NCI-H524 (cell line): Measurements from ENCODE around the gene PPP2R2C.

Experiments used
- DNase-seq, 2 experiments: peaks; one replicate each; lab custom pipeline; 2025; lab: John Stamatoyannopoulos, UW

Gene PPP2R2C

DNA sequence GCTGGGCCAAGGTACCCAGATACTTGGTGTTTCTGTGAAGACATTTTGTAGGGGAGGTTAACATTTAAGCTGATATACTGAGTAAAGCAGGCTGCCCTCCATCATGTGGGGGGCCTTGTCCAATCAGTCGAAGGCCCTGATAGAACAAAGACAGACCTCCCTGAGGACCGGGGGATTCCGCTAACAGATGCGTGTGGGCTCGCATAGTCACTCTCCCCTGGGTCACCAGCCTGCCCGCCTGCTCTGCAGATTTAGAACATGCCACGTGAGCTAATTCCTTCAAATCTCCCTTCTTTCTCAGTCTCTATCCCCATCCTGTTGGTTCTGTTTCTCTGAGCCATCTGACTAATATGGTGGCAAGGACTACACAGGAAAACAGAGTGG lies 142.0 kb downstream of the PPP2R2C start:
- DNase-seq = no peak

DNA sequence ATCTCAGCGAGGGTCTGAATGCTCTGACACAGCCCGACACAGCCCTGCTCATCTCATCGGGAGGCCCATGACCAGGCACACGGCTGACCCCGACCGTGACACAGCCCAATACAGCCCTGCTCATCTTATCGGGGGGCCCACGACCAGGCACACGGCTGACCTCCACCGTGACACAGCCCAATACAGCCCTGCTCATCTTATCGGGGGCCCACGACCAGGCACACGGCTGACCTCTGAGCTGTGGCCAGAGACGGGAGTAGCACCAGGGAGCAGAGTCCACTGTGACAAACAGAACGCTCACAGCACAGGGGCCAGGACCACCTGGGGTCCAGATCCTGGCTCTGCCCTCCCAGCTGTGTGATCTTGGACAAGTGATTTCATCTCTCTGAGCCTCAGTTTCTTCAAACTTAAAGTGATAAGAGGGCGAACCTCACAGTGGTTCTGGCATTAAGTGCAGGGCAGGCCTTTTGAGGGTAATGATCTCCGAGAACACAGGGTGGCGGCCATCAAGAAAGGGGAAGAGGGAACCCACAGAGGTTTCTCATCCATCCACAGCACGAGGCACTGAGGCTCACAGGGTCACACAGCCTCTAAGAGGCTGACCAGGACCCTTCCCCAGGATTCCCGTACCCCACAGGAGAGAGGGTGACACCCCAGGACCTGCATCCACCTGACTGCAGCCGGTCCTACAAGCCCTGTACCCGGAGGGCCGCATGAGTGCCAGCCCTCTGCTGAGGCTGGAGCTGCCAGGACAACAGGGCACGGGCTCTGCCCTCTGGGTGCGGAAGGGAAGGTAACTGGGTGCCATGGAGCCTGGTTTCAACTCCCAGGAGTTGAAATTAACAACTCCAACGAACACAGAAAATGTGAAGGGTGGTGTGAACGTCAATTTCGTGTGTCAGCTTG lies 142.7 kb downstream of the PPP2R2C start:
- no peak for DNase-seq

DNA sequence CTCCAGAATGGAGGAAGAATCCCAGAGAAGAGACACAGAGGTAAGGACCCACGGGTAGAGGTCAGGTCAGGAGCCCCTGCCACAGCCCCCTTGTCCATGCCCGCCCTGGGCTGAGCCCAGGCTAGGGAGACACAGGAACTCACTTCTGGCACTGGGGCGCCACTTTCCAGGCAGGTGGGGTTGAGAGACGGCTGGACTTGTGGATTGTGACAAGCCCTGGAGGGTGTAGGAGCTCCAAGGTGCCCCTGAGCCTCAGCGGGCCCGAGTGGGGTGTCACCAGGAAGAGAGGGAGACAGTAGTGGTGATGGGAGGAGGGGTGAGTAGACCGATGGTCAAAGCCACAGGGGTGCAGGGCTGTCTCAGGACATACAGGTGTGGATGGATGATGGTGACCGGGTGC lies 143.9 kb downstream of the PPP2R2C start:
- DNase-seq = no peak

DNA sequence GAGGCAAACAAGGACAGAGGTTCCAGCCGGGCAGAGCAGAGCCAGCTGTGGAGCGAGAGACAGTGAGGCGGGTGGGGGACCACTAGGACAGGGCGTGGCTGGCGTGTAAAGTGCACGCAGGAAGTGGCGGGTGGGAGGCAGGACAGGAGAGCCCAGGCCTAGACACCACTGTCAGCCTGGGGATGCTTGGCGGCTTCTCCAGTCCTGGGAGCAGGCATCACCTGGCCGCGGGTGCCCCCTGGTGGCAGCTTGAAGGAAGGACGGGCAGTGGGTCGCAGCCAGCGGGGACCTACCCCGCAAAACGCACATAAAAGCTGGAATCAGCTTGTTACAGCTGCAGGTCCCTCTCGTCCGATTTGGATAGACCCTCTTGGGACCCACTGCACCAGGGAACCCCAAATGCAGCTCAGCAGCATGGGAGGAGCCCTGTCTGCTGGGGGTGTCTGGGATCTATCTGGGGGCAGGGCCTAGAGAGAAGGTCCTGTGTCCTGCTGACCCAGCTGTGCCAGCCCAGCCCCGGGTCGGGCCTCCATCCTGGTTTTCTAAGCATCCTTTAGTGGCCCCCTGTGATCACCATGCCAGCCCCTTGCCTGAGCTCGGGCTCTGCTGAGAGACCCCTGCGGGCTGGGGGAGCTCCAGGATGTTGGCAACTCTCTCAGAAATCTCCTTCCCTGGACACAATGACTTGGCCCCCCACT lies 145.0 kb downstream of the PPP2R2C start:
- peak; percentile 33 to 65 for DNase-seq

DNA sequence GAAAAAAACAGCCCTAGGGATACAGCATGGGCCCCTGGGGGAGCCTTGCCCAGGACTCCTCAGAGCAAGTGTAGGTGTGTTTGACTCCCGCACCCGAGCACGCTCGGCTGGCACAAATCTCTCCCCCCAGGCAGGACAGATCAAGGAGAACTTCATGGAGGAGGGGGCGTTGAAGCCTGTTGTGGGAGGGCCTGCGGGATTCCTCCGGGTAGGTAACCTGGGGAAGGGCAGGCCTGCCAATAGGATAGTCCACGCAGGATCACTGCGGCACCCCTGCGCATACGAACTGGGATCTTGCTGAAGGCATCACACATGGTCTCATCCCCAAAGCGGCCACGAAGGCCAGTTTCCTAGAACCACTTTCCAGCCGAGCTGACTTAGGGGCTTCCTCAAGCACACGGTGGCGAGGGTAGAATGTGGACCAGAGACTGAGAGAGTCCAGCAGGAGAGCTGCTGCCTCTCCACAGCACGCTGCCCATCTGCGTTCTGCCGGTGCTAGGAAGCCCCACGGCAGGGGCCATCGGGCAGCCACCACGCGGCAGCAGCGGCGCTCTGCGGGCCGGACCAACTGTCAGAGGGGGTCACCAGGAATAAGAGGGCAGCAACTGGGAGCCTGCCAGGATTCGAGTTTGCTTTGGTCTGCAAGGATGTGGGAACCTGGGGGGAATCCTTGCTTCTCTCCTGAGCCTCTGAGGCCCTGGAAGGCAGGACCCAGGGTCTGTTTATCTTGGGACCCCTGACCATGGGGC lies 145.9 kb downstream of the PPP2R2C start:
- no peak for DNase-seq

DNA sequence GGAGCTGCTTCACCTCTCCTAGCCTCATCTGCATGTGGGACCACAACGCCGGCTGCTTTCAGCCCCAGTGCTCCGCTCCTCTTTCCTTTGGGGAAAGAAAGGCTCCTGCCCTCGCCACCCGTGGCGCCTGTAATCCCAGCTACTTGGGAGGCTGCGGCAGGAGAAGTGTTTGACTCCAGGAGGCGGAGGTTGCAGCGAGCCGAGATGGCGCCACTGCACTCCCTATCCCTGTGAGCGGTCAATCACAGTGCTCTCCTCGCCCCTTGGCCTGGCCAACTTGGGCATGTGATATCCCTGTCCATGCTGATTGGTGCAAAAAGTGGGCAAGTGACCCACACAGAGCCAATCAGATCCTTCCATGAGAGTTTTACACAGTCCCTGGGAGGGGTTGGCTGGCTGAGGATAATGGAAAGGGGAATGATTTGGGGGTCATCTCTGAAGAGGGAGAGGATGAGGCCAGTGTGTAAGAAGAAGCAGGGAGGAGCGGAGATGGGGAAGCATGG lies 146.6 kb downstream of the PPP2R2C start:
- DNase-seq = no peak

DNA sequence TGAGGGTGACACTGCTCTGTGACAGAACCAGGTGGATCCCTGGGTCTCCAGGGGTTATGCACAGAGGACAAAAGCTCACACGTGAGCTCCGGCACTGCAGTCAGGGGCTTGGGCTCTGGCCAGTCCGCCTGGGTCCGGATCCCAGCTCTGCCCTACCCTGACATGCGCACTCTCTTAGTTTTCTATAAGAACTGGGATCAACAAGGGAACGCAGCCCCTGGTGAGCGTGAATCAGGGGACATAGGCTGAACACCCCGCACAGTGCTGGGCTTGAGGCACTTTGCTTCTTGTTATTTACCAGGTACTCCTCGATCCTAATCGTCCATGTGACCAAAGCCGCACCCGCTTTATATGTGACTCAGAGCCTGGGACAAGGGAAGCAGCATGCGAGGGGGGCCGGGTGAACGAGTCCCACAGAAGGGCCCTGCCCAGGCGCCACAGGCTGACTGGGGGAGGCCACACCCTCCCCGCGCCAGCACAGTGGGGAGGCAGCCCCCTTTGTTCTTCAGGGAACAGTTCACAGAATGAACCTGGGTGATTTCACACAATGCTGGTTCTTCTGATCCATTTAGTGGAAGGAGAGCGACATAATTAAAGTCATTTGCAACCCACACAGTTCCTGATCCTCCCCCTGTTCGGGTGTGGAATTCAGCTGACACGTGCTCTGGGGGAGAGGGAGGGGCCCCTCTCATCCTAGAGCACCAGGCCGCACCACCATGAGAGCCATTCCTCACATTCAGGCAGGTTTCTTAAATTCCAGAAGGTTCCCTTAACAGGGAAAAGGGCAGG lies 147.2 kb downstream of the PPP2R2C start:
- DNase-seq = no peak

DNA sequence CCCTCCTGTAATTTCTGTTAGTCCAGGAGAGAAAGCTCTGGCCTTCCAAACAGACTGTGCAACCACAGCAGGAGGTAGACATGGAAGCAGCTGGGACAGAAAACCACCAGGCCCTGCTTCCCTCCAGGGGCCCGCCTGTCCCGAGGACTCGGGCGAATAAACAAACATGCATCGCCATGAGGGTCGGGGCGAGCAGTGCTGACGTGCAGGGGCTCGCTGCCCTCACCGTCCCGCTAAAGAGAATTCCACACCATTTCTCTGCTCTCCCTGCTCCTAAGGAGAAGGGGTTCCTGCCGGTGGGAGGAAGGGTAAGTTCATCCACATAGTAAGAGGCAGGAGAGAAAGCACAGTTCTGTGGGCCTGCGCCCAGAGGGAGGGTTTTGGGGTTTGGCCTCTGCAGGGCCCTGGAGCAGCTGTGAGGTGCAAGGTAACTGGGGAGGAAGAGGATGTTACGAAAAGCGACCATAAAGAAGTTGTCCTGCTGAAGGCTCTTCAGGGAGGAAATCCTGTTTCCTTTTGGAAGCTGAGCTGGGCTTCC lies 147.9 kb downstream of the PPP2R2C start:
- no peak for DNase-seq

DNA sequence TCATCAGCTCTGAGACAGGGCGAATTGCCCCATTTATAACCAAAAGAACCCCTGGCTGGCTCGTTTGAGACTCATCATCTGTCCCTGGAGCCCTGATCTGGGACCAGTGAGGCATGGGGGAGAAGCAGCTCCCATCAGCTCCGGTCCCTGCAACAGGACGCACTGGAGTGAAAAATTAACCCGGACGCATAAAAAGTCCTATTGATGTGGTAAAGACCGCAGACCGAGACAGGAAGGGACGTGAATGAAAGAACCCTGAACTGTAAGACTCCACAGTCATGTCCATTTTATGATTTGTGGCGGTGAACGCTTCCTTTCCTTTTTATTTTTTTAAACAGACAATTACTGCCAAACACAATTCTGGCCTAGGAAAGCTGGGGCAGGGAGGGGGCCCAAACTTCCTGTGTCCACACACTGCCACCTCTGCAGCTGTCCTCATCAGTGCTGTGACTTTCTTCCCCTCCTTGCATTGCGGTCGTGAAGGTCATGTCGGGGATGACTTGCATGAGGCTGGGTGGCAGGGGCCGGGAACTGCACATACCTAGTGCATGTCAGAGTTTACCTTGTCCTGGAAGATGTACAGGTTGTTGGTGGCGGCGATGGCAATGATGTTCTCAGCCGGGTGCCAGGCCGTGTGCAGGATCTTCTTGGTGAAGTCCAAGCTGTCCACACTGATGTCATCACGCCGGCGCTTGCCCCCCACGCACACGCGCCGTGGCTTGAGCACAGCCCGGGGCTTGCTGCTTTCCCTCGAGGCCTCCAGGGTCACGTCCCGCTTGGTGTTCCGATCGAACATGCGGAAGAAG lies 149.4 kb downstream of the PPP2R2C start:
- no peak for DNase-seq

DNA sequence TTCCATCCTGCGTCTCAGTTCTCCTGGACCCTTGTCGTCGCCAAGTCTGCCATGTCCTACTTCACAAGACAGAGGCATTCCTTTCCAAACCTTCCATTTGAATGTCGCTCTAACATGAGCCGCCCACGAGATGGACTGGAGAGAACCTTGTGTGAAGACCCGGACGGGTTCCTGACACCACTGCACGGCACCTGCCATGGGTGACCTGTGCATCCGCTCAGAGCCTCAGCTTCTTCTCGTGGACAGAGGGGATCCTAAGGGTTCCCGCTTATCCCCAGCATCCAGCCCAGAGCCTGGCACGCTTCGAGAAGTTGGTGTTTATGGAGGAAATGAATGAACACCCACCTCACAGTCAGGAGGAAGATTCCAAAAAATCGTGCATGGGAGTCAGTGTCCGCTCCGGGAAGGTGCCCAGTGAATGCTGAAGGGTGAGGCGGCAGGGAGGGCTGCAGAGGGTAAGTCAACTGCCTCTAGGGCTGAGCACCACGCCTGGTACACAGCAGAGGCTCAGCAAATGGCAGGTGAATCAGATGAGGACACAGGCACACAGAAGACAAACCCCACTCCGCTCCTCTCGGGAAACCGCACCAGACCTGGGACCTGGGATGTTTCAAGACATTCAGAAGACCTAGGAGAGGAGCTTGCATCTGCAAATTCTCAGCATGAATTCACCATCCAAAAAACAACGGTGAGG lies 150.2 kb downstream of the PPP2R2C start:
- no peak for DNase-seq

DNA sequence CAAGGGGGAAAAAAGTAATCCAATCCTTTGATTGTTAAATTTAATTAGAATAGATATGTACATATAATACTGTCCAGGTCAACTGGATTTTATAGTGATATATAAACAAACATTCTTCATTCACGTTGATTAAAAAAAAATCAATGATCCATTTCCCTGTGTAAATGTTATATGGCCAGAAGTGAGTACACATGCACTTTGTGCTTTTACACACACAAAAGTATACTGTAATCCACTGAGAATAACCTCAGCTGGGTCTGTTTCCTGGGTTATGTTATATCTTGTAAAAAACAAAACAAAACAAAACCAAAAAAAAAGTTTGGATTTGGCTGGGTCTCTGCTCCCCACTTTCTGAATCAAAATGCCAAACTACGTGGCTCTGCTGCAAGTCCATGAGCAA lies 151.1 kb downstream of the PPP2R2C start:
- no peak for DNase-seq

DNA sequence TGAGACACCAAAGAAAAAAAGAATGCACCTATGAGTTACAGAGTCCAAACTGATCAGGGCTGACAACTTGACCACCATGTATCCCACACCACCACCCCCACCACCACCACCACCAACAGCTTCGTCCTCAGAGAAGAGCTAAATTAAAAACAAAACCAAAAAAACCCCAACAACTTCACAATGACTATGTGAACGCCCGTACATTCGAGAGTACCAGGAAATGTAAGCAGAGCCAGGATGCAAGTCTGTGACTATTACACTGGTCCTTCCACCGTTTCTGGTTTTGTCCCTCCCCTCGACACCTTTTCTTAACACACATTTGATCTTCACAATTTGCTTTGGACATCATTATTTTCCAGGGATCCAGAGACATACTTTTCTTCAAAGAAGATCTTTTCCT lies 151.8 kb downstream of the PPP2R2C start:
- DNase-seq = no peak

DNA sequence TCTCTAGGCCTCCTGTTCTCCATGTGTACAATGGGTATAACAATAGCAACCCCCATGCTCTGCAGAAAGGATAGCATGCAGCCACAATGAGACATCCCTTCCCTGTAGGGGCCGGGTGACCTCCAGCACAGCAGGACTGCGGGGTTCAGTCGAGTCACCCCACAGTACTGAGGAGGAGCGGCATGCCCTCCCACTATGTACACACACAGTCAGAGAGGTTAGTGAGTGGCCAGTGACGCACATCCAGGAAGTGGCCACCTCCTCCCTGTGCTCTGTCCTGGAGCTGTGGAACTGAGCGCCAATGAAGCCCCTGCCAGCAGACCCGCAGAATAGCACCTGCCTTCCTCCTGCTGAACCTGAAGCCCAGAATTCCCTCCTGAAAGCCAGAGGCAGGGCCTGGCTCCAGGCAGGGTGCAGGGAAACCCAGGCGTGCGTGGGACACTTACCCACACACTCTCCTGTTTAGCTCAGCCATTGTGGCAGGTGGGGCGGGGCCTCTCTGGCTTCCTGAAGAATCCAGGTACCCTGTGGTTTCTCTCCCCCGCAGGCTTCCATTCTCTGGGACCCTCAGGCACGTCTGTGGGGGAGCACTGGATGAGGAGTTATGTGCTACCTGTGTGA lies 152.8 kb downstream of the PPP2R2C start:
- DNase-seq = no peak

DNA sequence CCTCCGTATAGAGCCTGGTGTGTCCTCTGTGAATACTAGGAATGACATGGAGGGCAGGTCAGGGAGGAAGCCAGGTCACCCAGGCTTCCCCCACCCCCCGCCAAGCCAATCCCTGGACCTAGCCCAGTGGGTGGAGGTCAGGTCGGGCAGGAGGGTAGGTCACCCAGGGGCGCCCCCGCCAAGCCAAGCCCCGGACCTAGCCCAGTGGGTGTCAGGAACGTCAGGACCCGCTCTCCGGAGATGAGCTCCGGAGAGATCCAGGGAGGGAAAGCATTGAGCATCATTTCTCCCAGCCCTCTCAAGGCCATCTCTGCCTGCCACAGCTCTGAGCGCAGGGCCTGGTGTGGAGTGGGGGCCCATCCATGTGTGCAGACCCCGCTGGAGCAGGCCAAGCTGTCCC lies 154.2 kb downstream of the PPP2R2C start:
- no peak for DNase-seq

DNA sequence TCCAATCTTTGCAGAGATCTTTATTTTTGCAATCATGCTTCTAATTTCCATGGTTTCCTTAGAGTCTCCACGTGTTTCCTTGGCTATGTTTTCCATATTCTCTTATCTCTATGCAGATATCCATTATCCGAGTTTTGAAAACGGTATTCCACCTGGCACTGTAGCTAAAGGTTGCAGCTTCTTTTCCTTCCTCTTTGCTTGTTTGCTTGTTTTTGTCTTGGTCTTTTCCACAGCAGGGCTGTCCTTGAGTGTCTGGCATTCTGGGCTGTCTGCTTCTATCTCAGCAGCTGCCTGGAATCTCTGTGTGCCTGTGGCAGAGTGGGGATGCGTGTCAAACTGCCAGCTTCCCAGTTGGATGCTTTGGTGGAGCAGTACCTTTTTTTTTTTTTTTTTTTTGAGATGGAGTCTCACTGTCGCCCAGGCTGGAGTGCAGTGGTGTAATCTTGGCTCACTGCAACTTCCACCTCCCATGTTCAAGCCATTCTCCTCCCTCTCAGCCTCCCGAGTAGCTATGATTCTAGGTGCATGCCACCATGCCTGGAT lies 155.9 kb downstream of the PPP2R2C start:
- no peak for DNase-seq

DNA sequence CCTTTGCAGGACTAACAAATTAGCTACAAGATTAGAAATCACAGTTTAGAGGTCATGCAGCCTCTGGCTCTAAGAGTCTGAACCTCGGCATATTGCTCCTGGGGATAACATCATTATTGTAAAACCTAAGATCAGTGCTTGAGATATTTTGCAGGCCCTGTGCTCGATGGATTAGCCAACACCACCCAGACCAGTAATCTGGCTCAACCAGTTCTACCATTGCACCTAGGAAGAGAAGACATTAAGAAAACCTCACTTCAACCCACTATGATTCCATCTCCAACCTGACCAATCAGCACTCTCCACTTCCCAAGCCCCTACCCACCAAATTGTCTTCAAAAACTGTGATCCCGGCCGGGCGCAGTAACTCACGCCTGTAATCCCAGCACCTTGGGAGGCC lies 159.2 kb downstream of the PPP2R2C start:
- DNase-seq = no peak

DNA sequence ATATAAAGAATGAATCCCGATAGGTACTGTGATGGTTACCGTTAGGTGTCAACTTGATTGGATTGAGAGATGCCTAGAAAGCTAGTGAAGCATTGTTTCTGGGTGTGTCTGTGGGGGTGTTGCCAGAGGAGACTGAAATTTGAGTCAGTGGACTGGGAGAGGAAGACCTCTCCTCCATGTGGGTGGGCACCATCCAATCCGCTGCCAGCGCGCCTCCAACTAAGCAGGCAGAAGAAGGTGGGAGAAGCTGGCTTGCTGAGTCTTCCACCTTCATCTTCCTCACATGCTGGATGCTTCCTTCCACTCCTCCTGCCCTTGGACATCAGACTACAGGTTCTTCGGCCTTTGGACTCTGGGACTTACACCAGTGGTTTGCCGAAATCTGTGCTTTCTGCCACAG lies 162.6 kb downstream of the PPP2R2C start:
- DNase-seq = no peak

DNA sequence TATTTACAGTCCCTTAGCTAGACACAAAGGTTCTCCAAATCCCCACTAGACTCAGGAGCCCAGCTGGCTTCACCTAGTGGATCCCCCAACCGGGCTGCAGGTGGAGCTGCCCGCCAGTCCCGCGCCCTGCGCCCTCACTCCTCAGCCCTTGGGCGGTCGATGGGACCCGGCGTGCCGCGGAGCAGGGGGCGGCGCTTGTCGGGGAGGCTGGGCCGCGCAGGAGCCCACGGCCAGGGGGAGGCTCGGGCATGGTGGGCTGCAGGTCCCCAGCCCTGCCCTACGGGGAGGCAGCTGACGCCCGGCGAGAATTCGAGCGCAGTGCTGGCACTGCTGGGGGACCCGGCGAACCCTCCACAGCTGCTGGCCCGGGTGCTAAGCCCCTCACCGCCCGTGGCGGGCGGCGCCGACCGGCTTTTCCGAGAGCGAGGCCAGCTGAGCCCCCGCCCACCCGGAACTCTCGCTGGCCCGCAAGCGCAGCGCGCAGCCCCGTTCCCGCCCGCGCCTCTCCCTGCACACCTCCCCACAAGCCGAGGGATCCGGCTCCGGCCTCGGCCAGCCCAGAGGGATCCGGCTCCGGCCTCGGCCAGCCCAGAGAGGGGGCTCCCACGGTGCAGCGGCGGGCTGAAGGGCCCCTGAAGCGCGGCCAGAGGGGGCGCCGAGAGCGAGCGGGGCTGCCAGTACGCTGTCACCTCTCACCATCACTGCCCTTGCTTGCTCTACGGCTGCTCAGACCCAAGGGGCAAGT lies 163.3 kb downstream of the PPP2R2C start:
- peak; percentile 72 to 81 for DNase-seq
